WTC11 (cell line): ENCODE data around the gene DSTN. TPM values are rescaled to one million over a fixed set of nuclear protein-coding genes. Genes with fewer than 3 reads are reported as not detected.

ENCODE experiments used
- ATAC-seq: fragments of 200-7000 bp; cut with Tn5 transposase; 2 replicates; pipeline ENCODE4 v1.10.0; 2021; ENCODE audit warnings: mild to moderate bottlenecking, moderate library complexity
- CTCF ChIA-PET: fragments of 300-600 bp; sonication (Branson Sonifier 250); formaldehyde crosslinking; loops from one replicate; lab custom pipeline; 2021; ENCODE audit warnings: antibody characterized with exemption; lab: Charles Lee
- POLR2A ChIA-PET: fragments of 350-600 bp; sonication (Branson Sonifier 250); formaldehyde crosslinking; loops from one replicate; lab custom pipeline; 2021; ENCODE audit warnings: antibody characterized with exemption; lab: Charles Lee
- DNase-seq: peaks from one replicate; pipeline ENCODE4 v3.0.0; 2021; ENCODE audit warnings: low spot score
- H3K27ac Mint-ChIP-seq: 2 replicates; pipeline ENCODE4 v1.8.0; 2021; ENCODE audit warnings: mixed read lengths
- H3K27me3 Mint-ChIP-seq: 2 replicates; pipeline ENCODE4 v1.8.0; 2021; ENCODE audit warnings: low read depth, mild to moderate bottlenecking, moderate library complexity, mixed read lengths
- H3K36me3 Mint-ChIP-seq: 2 replicates; pipeline ENCODE4 v1.8.0; 2021; ENCODE audit warnings: mixed read lengths
- H3K4me1 Mint-ChIP-seq: 2 replicates; pipeline ENCODE4 v1.8.0; 2022; ENCODE audit warnings: mixed read lengths
- H3K4me3 Mint-ChIP-seq: 2 replicates; pipeline ENCODE4 v1.8.0; 2021; ENCODE audit warnings: mild to moderate bottlenecking, moderate library complexity, mixed read lengths
- H3K9me3 Mint-ChIP-seq: 2 replicates; pipeline ENCODE4 v1.8.0; 2021; ENCODE audit warnings: mixed read lengths
- ARID4B ChIP-seq: sonication (generic); formaldehyde crosslinking; IDR thresholded peaks from 2 replicates; pipeline ENCODE4 v1.8.0; 2023; ENCODE audit warnings: missing genetic modification reagents, mild to moderate bottlenecking, borderline replicate concordance
- CREM ChIP-seq: sonication (generic); formaldehyde crosslinking; IDR thresholded peaks from 2 replicates; pipeline ENCODE4 v1.8.1; 2022; ENCODE audit warnings: mild to moderate bottlenecking, missing genetic modification reagents, moderate library complexity
- E2F1 ChIP-seq: sonication (generic); formaldehyde crosslinking; IDR thresholded peaks from 2 replicates; pipeline ENCODE4 v1.8.0; 2022; ENCODE audit warnings: mild to moderate bottlenecking, missing genetic modification reagents
- FOXP1 ChIP-seq: sonication (generic); formaldehyde crosslinking; IDR thresholded peaks from 2 replicates; pipeline ENCODE4 v1.8.0; 2022; ENCODE audit warnings: missing genetic modification reagents, mild to moderate bottlenecking, moderate library complexity, borderline replicate concordance
- GTF2I ChIP-seq: fragments of 250-450 bp; sonication (Bioruptor Pico); conservative IDR thresholded peaks from 2 replicates; pipeline ENCODE4 v1.4.0; 2021; ENCODE audit warnings: mild to moderate bottlenecking
- HMGXB4 ChIP-seq: sonication (generic); formaldehyde crosslinking; IDR thresholded peaks from 2 replicates; pipeline ENCODE4 v1.8.1; 2023; ENCODE audit warnings: mild to moderate bottlenecking, moderate library complexity, missing genetic modification reagents
- IRF2 ChIP-seq: sonication (generic); formaldehyde crosslinking; IDR thresholded peaks from 2 replicates; pipeline ENCODE4 v1.8.0; 2022; ENCODE audit warnings: low read depth, missing genetic modification reagents, borderline replicate concordance
- KAT7 ChIP-seq: sonication (generic); formaldehyde crosslinking; IDR thresholded peaks from 2 replicates; pipeline ENCODE4 v1.8.1; 2023; ENCODE audit warnings: missing genetic modification reagents, mild to moderate bottlenecking, borderline replicate concordance
- MXD4 ChIP-seq: fragments of 250-450 bp; sonication (Bioruptor Pico); IDR thresholded peaks from 2 replicates; pipeline ENCODE4 v1.8.0; 2021; ENCODE audit warnings: mild to moderate bottlenecking, moderate library complexity, borderline replicate concordance
- NFATC4 ChIP-seq: fragments of 250-450 bp; sonication (Bioruptor Pico); IDR thresholded peaks from 2 replicates; pipeline ENCODE4 v1.9.0; 2021; ENCODE audit warnings: mild to moderate bottlenecking
- NFE2L1 ChIP-seq: sonication (generic); formaldehyde crosslinking; IDR thresholded peaks from 2 replicates; pipeline ENCODE4 v1.8.1; 2023; ENCODE audit warnings: missing genetic modification reagents
- RORB ChIP-seq: fragments of 250-450 bp; sonication (Bioruptor Pico); IDR thresholded peaks from 2 replicates; pipeline ENCODE4 v1.9.0; 2021; ENCODE audit warnings: mild to moderate bottlenecking
- TP53 ChIP-seq: sonication (generic); formaldehyde crosslinking; IDR thresholded peaks from 2 replicates; pipeline ENCODE4 v1.8.1; 2023; ENCODE audit warnings: mild to moderate bottlenecking, missing genetic modification reagents
- ZMAT4 ChIP-seq: fragments of 250-450 bp; sonication (Bioruptor Pico); IDR thresholded peaks from 2 replicates; pipeline ENCODE4 v1.9.0; 2021; ENCODE audit warnings: mild to moderate bottlenecking
- ZNF121 ChIP-seq: sonication (generic); formaldehyde crosslinking; IDR thresholded peaks from 2 replicates; pipeline ENCODE4 v1.8.0; 2023; ENCODE audit warnings: missing genetic modification reagents
- ZNF281 ChIP-seq: sonication (generic); formaldehyde crosslinking; IDR thresholded peaks from 2 replicates; pipeline ENCODE4 v1.8.0; 2023; ENCODE audit warnings: mild to moderate bottlenecking, missing genetic modification reagents
- ZNF317 ChIP-seq: sonication (generic); formaldehyde crosslinking; IDR thresholded peaks from 2 replicates; pipeline ENCODE4 v1.8.1; 2023; ENCODE audit warnings: low read depth, mild to moderate bottlenecking, moderate library complexity, missing genetic modification reagents, borderline replicate concordance
- ZNF532 ChIP-seq: fragments of 250-450 bp; sonication (Bioruptor Pico); IDR thresholded peaks from 2 replicates; pipeline ENCODE4 v1.9.0; 2021; ENCODE audit warnings: mild to moderate bottlenecking, borderline replicate concordance
- total RNA-seq: library from RNA; stranded (reverse); gene quantifications from 3 replicates; pipeline ENCODE4 v1.2.3, GENCODE V29; 2021

The DSTN gene
- total RNA-seq, 1 experiment from 2014 or later = 153 TPM

GRCh38 chr20:17534077-17534476 lies 35.8 kb upstream of the DSTN start:
- TF ChIP-seq CREM (CRISPR knock-in tag) (no peak), ZNF121 (CRISPR knock-in tag) (no peak), ZNF532 (CRISPR knock-in tag) (no peak), ZNF317 (CRISPR knock-in tag) (no peak), FOXP1 (CRISPR knock-in tag) (no peak), TP53 (no peak), MXD4 (CRISPR knock-in tag) (no peak), NFATC4 (CRISPR knock-in tag) (no peak), KAT7 (CRISPR knock-in tag) (no peak), ARID4B (CRISPR knock-in tag) (no peak), GTF2I (CRISPR knock-in tag) (no peak), HMGXB4 (CRISPR knock-in tag) (no peak), ZNF281 (CRISPR knock-in tag) (no peak), NFE2L1 (CRISPR knock-in tag) (no peak), E2F1 (CRISPR knock-in tag) (no peak), ZMAT4 (CRISPR knock-in tag) (no peak), IRF2 (CRISPR knock-in tag) (no peak), RORB (CRISPR knock-in tag) (no peak)
- Mint-ChIP-seq H3K36me3 (peaks cover 4% of the 10 kb centered on the region), H3K4me3 (peak overlapping the region; percentile 10; the same call in 1 of the 2 replicates), H3K4me1 (peaks cover 31% of the 10 kb centered on the region), H3K27me3 (peaks cover 22% of the 10 kb centered on the region), H3K27ac (peak overlapping the region; percentile 5; the same call in 1 of the 2 replicates), H3K9me3 (peaks cover 4% of the 10 kb centered on the region)
- CTCF ChIA-PET = interaction anchor here (1.2 to 1.8 kb wide), 4 partner anchors 29 to 149 kb away, joined by 3 to 5 read pairs (median 3); partner anchors contain the start of gene DSTN
- no peak for DNase-seq
- no peak for ATAC-seq
- POLR2A ChIA-PET = no interaction called here
